K562 (cell line): ENCODE data around the gene NOSTRIN.

Experiments
- CLOCK ChIP-seq: fragments of 250-450 bp; sonication (Bioruptor Pico); IDR thresholded peaks from 2 replicates; pipeline ENCODE4 v1.4.0; 2020; ENCODE audit warnings: mild to moderate bottlenecking, moderate library complexity, borderline replicate concordance
- CREM ChIP-seq: IDR thresholded peaks from 2 replicates; pipeline ENCODE4 v1.6.1; 2014; ENCODE audit warnings: antibody characterized with exemption, low read depth
- CTCF ChIP-seq, 3 experiments: IDR thresholded peaks in 2 of 3; conservative IDR thresholded peaks in 1 of 3; 2 replicates each; pipeline ENCODE4 v1.5.1; 2011 to 2012; ENCODE audit warnings: low read length in 3 of 3, mild to moderate bottlenecking in 3 of 3, control low read depth in 2 of 3, improper control_type of control experiment in 1 of 3, inconsistent platforms in 1 of 3, low read depth in 1 of 3, mixed read lengths in 1 of 3, moderate library complexity in 1 of 3; ENCODE audit not compliant: insufficient read depth in 2 of 3
- ELF2 ChIP-seq: fragments of 250-450 bp; sonication (Bioruptor Pico); IDR thresholded peaks from 2 replicates; pipeline ENCODE4 v1.5.0; 2021; ENCODE audit warnings: mild to moderate bottlenecking
- FOXJ3 ChIP-seq: sonication (generic); formaldehyde crosslinking; IDR thresholded peaks from 2 replicates; pipeline ENCODE4 v1.4.0; 2020; ENCODE audit warnings: mild to moderate bottlenecking, missing genetic modification reagents
- HMG20A ChIP-seq: fragments of 450-650 bp; formaldehyde crosslinking; conservative IDR thresholded peaks from 2 replicates; pipeline ENCODE4 v1.4.0; 2020; ENCODE audit warnings: mild to moderate bottlenecking, mixed read lengths
- NFIC ChIP-seq: fragments of 450-650 bp; IDR thresholded peaks from 2 replicates; pipeline ENCODE4 v1.6.1; 2017; ENCODE audit warnings: mild to moderate bottlenecking, inconsistent platforms
- PBX2 ChIP-seq, 2 experiments: IDR thresholded peaks in 1 of 2; conservative IDR thresholded peaks in 1 of 2; 2 replicates each; pipeline ENCODE4 v1.6.1; 2016; ENCODE audit warnings: low read depth in 2 of 2, mild to moderate bottlenecking in 1 of 2, missing compliant biosample characterization in 1 of 2, missing genetic modification characterization in 1 of 2, moderate library complexity in 1 of 2
- SAFB2 ChIP-seq: fragments of 200-400 bp; formaldehyde crosslinking; IDR thresholded peaks from 2 replicates; pipeline ENCODE4 v1.6.1; 2018; ENCODE audit warnings: borderline replicate concordance, low read length, low read depth, moderate library complexity; ENCODE audit not compliant: severe bottlenecking
- SIN3A ChIP-seq, 2 experiments: fragments of 150-350 bp in 1 of 2; IDR thresholded peaks; 2 replicates each; pipeline ENCODE4 v1.6.1; 2011 to 2016; ENCODE audit warnings: borderline replicate concordance in 2 of 2, low read depth in 2 of 2, low read length in 2 of 2, mild to moderate bottlenecking in 2 of 2, moderate library complexity in 2 of 2; ENCODE audit not compliant: control insufficient read depth in 1 of 2
- USF2 ChIP-seq: sonication (generic); formaldehyde crosslinking; IDR thresholded peaks from 2 replicates; pipeline ENCODE4 v1.5.0; 2020; ENCODE audit warnings: missing genetic modification reagents
- ZBTB17 ChIP-seq: fragments of 450-650 bp; formaldehyde crosslinking; IDR thresholded peaks from 2 replicates; pipeline ENCODE4 v1.4.0; 2020; ENCODE audit warnings: mild to moderate bottlenecking
- ZFX ChIP-seq: sonication (generic); formaldehyde crosslinking; IDR thresholded peaks from 2 replicates; pipeline ENCODE4 v1.8.0; 2022; ENCODE audit warnings: mild to moderate bottlenecking, missing genetic modification reagents, moderate library complexity
- ZNF12 ChIP-seq: sonication (generic); formaldehyde crosslinking; IDR thresholded peaks from 2 replicates; pipeline ENCODE4 v1.4.0; 2020; ENCODE audit warnings: mild to moderate bottlenecking, missing genetic modification reagents

GRCh38 chr2:168830958-168831357, 28.5 kb downstream of the NOSTRIN start:
- no peak for TF ChIP-seq SAFB2
- no peak for TF ChIP-seq CLOCK
- TF ChIP-seq PBX2 (CRISPR knock-in tag; IDR thresholded peaks at IDR 0.05; ENCODE audit: low read depth): no peak
- TF ChIP-seq PBX2 (tag; conservative IDR thresholded peaks at IDR 0.05; ENCODE audit: low read depth): no peak
- no peak for TF ChIP-seq HMG20A (CRISPR knock-in tag)
- TF ChIP-seq NFIC: no peak
- no peak for TF ChIP-seq USF2 (CRISPR knock-in tag)
- TF ChIP-seq ZNF12: no peak
- no peak for TF ChIP-seq CREM
- no peak for TF ChIP-seq CTCF (IDR thresholded peaks at IDR 0.05 in 2 of 3, conservative IDR thresholded peaks at IDR 0.05 in 1 of 3; ENCODE audit: insufficient read depth in 2 of 3, low read depth in 1 of 3, low read length in 3 of 3)
- TF ChIP-seq SIN3A (IDR thresholded peaks at IDR 0.05; ENCODE audit: borderline replicate concordance in 2 of 2, control insufficient read depth in 1 of 2, low read depth in 2 of 2, low read length in 2 of 2): no peak
- TF ChIP-seq ZBTB17 (CRISPR knock-in tag): no peak
- no peak for TF ChIP-seq FOXJ3 (CRISPR knock-in tag)
- TF ChIP-seq ELF2 (CRISPR knock-in tag): no peak
- TF ChIP-seq ZFX: no peak
